Stimulated activated CD8-positive, alpha-beta memory T cell treated with anti-CD3 and anti-CD28 coated beads, Interleukin-7, amount 100 ng/mL, for 4 hours (primary cell): ENCODE results near the gene LNX1.

Experiments
- DNase-seq, 2 donors: peaks; one replicate each; pipeline ENCODE4 v3.0.0-alpha.2; 2020; ENCODE audit warnings: low read depth in 2 of 2

The LNX1 gene

DNA sequence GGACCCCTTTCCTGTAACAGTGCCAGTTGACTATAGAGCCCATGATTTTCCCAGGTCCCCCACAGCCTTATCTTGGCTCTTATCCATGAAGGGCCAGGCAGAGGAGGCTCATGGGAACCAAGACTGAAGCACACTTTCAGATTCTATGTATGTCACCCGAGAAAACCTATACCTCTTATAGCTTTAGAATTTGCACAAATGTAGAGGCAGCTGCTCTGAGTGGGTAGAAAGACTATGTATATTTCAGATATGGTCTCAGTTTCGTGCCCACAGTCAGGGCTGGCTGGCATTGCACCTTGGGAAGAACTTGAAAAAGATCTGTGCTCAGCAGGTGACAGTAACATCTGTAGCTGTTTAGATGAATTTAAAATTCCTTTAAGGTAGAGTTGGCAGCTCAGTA, 8.3 kb upstream of the LNX1 start:
- no peak for DNase-seq

DNA sequence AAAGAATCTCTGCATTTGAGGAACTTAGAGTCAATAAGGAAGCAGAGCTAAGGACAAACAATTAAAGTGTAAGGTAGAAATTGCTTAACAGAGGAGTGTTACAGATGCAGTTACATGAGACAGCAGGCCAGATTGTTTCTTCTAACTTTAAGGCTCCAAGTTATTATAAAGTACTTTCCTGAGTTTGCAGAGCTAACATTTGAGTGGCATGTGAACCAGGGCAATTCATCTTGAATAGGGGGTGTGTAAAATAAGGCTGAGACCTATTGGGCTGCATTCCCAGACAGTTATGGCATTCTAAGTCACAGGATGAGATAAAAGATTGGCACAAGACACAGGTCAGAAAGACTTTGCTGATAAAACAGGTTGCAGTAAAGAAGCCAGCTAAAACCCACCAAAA, 7.6 kb upstream of the LNX1 start:
- DNase-seq: no peak

DNA sequence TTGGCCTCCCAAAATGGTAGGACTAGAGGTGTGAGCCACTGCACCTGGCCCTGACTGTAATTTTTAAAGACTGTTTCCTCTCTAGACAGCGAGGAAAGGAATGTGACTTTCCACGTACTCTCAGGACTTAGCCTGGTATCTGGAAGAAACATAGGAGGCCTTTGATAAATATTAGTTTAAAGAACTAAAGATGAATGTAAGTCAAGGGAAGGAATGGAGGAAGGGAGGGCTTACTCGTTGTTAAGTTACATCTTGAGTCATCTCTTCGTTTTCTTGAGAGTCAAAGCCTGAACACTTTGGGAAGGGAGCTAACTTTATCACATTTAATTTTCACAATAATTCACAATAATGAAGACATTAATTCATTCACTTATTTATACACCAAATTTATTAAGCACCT, 7.2 kb upstream of the LNX1 start:
- no peak for DNase-seq

DNA sequence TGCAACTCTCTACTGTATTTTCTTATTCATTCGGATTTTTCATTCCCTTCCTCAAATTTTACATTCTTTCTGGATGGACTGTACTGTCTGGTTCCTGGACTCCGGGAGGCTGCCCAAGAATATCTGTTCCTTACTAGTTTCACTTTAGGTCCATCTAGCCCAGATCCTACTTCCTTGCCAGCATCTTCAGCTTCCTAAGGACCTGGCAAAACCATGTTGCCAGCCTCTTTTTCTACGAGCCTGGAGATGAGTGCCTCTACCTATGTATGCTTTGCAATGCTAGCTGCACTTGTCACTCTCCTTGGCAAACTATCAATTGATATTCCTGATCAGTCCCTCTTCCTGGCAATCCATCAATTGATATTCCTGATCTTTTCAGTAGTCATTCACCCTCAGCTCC, 5.6 kb upstream of the LNX1 start:
- DNase-seq: no peak

DNA sequence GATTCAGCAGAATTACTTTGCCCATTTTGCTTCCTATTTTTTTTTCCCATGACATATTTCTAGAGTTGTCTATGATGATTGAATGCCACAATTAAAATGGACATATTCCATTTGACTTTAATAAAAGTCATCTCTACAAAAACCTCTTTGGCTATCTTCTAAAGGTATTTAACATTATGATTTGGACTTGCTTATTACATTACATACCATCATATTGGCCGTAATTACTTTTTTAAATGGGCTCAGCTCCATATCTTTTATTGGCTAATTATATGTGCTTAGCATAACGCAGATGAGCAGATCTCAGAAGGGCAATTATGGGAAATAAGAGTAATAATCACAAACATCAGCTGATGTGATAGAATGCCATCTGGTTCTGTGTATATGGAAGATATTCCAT, 4.5 kb upstream of the LNX1 start:
- no peak for DNase-seq

DNA sequence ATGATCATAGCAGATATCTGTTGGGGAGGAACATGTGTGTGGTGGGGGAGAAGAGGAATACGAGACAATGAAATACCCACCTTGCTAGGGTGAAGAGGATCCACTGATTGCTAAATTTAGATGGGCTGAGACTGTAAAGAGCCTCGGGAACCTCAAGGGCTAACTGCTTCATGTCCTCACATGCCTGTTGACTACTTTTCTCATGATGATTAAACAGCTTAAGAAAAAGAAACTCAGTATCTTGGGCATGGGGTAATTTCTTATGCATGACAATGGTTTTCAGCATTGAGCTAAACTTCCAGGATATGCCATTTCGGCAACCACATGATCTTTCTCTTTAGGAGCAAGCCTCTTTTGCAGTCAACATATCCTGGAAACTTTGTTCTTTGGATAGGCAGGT, 3.9 kb upstream of the LNX1 start:
- no peak for DNase-seq

DNA sequence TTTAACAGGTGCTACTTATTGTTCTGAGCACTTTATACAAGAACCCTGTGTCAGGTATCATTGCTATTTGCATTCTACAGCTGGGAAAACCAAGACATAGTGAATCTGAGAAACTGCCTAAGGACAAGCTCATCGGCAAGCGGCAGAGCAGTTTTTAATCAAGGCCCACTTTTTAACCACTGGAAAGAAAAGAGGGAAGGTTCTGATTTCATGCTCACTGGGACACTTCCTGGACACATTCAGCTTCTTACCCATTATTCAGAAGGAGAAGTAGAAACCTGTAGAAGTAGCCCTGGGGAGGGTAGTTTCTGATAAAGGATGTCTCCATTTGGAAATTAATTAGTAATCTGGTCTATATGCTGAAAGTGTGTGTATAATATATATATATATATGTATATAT, 2.5 kb upstream of the LNX1 start:
- DNase-seq: no peak

DNA sequence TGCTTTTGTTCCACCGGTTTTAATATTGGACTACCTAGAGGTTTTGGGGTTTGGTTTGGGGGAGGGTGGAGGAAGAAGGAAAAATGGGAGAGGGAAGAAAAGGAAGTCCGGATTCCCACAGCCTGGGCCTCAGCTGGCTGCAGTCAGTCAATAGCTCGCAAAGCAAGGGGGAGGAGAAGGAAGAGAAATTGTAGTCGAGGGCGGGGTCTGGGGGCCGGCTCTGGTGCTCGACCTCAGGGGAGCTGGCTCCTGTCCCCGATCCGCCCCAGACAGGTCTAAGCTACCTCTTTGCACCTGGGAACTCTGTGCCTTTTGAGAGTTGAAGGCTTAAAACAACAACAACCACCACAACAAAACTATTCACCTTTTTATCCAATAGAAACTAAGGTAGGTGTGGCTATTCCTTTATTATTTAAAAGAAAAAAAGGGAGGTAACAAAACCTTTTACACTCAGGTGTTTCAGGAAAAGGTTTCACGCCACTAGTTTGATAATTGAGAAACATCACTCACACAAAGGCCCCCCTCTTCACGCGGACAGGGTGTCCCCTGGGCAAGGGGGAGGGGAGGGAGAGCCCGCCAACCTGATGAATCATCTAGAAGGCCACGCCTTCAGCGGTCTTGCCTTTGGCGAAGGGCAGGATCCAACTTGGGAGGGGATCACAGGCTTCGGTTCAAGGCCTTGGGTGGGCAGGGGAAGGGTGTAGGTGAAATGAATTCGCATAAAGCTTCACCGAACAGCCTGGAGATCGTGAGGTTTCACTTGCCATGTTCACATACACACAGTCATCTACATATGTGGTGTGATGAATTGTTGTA, 1.6 kb upstream of the LNX1 start:
- no peak for DNase-seq

DNA sequence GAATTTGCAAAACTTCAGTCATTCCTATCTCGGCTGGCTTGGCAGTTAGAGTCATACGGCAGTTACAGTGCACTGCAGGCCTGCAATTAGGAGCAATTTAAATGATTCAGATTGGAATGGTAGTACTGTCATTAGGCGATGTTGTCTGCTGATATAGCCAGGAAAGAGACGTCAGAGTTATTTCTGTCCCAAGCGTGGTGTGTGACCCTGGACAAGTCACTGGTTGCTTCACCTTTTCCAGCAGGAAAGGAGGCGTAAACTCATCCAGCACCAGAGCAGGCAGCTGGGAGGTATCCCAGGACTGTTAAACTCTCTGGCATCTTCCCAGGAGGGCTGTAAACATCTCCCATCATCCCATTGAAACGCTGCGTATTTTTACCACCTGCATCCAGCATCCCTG, 836 bp upstream of the LNX1 start:
- no peak for DNase-seq

DNA sequence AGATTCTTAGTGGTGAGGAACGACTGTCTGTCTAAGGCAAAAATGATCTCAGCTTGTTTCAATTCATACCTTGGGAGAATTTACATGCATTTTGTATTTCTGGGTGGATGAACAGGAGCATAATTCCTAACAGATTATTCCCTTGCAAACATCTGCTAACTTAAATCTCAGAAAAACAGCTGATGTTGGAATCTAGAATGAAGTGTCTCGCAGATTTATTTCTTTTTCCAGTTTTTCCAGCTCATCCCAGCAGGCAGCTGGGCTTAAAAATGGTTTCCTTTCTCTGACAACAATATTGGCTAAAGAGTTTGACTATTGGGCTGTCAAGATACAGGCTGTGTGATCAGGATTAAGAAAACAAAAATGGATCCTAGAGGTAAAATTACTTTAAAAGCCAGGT, 1.1 kb downstream of the LNX1 start:
- DNase-seq: no peak

DNA sequence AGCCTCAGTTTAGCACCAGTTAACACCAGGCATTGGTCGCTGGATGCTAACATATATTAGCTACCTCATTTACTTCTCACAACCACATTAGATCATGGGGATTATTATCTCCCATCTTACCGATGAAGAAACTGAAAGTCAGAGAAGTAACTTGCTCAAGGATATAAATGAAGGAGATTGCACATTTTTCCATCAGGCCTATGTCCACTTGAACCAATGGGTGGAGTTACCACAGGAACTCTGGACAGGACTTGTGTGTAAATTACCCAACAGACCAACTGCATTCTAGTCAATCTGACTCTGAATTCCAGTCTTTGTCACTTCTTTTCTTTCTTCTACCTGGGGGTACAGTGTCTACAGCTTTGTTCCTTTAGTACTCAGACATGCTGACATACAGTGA, 1.8 kb downstream of the LNX1 start:
- DNase-seq: no peak

DNA sequence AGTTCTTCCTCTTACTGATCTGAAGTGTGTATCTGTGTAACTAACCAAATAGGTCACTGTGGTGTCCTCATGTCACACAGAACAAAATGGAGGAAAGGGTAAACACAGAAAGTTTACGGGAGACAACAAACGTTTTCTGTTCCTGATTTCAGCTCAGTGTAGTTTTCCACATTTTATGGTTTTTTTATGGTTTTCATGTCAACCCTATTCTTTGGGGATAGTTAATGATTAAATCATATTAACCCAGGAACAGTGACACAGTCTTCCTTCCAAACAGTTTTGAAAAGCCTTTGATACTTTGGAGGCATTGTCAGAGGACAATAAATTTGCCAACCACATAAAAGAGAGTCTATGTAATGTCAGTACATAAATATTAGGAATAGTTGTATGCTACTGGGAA, 4.2 kb downstream of the LNX1 start:
- DNase-seq: no peak

DNA sequence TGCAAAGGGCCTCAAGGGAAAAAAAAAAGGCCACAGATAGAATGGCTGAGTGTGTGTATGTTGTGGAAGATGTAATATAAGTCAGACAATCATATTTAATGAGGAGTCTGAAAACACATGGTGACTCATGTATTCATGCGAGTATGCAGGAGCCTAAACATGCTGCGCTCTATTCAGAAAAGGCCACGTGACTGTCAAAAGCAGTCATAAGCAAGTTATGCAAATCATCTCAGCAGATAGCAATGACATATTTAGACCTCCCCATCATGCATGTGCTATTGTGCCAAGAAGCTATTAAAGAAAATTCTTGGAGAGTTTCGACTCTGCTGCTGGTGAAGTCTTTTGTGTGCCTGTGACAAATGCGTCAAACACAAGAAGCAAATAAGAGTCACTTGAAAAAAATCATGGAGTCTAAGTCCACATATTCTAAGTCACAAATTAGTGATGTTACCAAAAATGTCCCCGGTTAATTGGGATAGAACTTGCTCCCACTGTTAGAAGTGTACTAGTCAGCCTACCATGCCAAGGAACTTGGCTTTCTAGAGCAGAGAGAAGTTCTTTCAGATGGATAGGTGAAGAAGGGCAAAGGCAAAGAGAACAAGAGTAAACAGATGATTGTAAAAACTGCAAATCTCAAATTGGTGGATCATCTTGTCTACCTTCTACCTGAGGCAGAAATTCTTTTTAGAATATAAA, 5.0 kb downstream of the LNX1 start:
- no peak for DNase-seq

DNA sequence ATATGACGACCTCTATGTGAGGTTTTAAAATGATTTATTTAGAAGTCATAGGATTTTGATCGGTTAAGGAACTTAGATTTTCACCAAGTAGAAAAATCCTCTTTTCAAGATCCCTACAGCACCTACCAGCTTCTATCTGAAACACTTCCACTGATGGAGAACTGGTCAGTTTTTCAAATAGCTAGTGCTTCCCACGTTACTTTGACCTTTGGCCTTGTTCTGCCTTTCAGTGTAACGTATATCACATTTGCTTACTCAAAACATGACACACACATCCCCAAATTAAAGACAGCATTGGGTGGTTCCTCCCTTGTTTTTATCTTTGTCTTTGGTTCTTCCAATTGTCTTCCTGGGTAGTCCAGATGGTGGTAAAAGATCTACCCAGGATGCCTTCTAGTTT, 6.6 kb downstream of the LNX1 start:
- no peak for DNase-seq

DNA sequence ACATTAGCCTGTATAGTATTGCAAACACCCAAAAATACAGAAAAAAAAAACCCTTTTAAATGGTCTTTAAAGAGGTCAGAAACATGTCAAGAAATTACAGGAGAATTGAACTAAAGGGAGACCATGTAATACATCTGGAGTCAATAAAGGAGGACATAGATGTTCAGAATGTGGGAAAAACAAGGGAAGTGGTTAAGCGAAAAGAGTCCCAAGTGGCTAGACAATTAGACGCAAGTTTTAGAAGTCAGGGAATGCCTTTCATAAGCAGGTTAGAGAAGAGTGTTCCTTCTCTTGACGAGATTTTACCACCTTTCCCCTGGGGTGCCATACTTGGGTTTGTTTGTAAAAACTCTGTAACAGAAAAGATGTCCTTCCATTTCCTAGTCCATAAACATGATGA, 7.8 kb downstream of the LNX1 start:
- no peak for DNase-seq

DNA sequence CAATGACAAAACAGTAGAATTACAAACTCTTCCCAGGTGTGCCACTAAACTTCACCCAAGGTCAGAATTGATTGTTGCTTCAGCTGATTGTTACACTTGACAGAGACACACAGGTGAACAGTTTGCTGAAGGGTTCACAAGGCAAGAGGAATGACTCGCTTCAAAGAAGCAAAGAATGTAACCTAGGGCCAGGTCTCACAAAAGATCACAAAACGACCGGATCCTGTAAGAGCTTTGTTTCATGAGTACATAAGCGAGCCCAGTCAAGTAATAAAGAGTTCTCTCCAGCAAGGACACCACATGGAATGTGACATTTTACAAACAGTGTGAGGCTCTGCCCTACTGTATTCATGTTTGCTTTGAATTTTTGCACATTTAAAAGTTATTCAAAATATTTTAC, 9.1 kb downstream of the LNX1 start:
- no peak for DNase-seq

DNA sequence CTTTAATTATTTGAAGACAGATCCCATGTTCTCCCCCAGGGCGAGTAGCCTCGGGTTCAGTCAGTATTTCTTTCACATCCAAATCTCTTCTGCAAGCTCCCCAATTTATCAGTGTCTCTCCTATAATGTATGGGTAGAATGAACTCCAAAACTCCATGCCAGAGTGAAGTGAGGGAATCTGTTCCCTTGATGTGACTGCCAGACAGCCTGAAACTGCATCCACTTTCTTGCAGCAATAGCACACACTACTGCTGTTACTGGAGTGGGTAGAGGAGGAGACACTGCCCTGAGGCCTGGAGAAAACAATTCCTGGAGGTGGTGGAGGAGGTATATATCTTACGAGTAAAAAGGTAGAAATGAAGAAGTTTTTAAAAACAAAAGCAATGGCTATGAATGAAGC, 11.0 kb downstream of the LNX1 start:
- no peak for DNase-seq

DNA sequence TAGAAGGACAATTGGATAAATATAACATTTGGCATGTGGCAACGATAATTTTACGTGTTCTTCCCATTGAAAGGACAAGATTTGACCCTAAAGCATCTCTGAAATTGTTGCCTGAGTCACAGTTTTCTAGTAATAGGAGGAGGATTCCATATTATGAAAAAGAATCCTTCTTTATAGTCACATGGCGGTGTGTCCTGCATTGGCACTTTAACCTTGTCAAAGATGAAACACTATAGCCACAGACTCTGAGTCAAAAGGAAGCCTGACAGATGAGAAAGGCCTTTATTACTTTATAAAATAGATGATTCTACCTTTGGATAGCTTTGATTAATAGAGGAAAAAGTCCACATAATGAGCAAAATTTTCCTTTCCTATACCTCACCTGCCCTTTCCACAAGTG, 11.5 kb downstream of the LNX1 start:
- DNase-seq: no peak

DNA sequence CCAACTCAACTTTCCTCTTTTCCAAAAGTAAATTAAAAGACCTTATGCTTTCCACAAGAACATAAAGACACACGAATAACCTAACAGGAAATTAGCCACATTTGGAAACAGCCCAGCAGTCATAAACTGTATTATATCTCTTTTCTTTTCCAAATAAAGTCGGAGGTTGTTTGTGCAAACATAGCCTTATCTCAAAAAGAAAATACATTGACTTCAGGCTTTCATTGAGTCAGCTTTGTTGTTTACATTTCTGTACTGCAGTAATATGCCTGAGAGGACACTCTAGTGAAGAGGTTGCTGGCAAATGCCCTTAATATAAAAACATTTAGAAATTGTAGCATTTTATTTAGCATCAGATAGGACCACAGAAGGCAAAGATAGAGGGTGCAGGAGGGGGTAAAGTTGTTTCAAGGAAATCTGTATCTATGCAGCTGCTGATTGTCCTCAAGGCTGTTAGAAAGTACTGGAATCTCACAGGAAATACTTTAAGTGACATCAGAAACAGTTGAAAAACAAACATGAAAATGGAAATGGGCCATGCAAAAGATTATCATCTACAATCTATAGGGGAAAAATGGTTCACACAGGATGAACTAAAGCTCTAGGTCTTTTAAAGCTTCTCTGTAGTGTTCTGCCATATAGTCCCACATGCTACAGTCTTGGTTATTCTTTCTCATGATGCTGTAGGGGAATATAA, 14.5 kb downstream of the LNX1 start:
- DNase-seq: no peak

DNA sequence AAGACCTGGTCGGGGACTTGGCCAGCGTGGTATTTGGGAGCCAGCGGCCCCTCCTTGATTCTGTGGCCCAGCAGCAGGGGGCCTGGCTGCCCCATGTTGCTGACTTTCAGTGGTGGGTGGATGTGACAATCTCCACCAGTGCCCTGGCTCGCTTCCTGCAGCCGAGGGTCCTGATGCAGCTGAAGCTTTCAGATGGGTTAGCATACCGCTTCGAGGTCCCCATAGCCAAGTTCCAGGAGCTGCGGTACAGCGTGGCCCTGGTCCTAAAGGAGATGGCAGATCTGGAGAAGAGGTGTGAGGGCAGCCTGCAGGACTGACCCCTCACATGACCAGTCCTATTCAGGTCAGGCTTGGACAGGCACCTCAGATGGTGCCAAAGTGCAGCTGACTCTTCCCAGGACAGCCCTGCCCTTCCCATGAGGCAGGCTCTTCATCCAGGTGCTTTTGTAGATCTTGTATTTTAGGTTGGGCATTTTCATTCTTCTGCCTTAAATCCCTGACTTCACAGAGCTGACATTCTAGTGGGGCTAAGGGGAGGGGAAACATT, 15.1 kb downstream of the LNX1 start:
- DNase-seq: no peak

DNA sequence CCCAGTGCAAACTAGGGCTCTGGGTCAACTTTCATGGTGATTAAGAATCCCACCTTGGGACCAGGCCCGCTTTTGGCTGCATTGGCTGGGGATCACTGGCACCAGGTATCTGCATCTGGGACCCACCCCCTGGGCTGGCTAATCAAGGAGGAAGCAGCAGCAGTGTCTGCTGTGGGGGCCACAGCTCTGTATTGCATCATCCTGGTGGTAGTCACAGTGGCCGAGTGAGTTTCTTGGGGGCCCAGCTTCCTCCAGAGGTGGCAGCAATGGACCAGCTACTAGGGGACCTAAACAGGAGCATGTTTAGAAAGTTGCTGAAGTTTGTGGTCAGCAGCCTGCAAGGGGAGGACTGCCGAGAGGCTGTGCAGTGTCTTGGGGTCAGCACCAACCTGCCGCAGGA, 15.7 kb downstream of the LNX1 start:
- no peak for DNase-seq

DNA sequence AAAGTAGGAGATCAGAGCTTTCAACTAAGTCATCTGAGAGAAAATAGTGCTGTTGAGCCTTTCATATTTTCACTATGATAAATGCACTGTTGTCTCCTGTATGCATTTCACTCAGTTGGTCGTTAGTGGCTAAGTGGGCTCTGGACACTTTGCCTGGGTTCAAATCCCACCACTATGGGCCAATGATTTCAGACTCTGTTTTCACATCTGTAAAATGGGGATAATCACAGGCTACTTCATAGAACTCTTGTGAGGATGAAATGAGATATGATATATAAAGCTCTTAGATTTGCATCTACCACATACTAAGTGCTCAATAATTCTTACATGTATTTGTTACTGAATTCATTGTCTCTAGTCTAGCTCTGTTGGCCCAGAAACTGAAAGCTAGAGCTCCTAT, 16.8 kb downstream of the LNX1 start:
- DNase-seq: no peak

DNA sequence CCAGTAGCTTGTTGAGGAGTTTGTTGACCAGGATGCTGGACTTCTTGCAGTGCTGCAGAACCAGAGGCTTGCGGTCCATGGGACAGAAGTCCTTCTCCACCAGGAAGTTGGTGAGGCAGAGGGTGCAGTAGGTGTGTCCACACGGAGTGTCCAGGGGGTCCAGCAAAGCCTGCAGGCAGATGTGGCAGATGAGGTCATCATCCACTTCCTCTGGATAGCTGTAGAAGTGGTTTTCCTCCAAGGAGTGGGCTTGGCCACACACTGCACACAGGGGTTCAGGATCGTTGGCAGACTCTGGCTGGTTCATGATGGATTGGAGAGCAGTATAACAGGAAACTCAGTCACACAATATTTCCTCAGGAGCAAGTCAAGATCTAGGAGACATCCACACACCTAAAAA, 17.6 kb downstream of the LNX1 start:
- DNase-seq: no peak
